ENCODE results near the gene DOHH.

The DOHH gene

DNA sequence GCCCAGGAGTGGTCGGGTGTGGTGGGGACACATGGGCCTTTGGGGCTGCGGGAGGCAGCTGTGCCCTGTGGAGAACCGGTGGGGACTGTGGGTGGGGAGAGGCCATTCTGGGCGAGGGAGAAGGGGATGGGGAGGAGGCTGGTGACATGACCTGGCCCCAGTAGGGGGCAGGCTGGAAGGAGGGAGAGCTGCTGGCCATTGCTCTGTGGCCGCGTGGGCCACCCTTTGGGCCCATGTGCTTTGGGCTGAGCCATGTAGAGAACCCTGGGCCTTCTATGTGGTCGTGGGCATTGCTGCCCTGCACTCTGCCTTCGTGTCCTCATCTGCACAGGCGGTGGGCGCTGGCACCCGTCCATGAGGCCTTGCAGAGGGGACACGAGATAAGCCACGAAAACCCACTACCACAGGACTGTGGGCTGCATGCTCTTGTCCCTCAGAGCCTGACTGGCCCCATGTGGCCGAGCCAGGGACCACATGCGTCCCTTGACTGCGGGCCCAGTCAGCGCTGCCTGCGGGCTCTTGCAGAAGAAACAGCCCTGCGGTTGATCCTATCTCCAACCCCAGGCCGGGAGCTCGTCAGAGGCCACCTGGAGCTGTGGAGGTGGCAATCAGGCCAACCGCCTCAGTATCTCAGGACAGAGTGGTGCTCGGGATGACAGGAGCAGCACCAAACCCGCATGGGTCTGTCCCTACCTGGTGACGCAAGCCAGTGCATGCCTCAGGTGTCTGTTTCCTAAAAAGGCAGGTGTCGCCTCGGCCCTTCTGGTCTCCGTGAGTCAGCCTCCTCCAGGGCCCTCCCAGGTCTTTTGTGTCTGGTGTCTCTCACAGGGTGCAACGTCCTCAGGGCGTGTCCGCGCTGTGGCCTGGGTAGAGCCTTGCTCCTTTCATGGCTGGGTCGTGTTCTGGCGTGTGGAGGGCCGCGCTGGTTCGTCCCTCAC lies 20.0 kb upstream of the DOHH start:
- TF ChIP-seq, protein P1, sequence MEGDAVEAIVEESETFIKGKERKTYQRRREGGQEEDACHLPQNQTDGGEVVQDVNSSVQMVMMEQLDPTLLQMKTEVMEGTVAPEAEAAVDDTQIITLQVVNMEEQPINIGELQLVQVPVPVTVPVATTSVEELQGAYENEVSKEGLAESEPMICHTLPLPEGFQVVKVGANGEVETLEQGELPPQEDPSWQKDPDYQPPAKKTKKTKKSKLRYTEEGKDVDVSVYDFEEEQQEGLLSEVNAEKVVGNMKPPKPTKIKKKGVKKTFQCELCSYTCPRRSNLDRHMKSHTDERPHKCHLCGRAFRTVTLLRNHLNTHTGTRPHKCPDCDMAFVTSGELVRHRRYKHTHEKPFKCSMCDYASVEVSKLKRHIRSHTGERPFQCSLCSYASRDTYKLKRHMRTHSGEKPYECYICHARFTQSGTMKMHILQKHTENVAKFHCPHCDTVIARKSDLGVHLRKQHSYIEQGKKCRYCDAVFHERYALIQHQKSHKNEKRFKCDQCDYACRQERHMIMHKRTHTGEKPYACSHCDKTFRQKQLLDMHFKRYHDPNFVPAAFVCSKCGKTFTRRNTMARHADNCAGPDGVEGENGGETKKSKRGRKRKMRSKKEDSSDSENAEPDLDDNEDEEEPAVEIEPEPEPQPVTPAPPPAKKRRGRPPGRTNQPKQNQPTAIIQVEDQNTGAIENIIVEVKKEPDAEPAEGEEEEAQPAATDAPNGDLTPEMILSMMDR (IDR thresholded peaks at IDR 0.05; ENCODE audit: low read depth, low read length), result no peak
- DNase-seq (ENCODE audit: low read depth, low spot score), result no peak
- H3K4me3 ChIP-seq (ENCODE audit: low read depth, low read length), result no peak overlapping the region
- in situ Hi-C loops (cut with HindIII; ENCODE audit: low sequenced_read_pairs), result no loop called here

DNA sequence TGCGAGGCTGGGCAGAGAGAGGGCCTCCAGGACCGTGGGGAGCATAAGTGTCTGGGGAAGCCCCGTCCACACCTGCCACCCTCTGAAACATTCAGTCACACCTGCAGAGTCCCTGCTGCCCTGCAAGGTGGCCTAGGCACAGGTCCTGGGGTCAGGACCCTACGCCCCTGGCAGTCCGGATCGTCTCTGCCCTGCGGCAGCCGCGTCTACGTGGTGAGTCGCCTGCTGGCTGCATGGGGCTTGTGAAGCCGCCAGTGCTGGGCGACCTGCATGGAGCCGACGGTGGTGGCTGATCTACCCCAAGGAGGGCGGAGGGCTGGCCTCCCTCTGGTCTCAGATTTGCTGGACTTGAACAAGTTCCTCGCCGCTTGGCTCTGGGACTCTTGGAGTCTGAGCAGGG lies 18.7 kb upstream of the DOHH start:
- TF ChIP-seq, protein P1 (IDR thresholded peaks at IDR 0.05; ENCODE audit: low read depth, low read length), result no peak
- no peak for DNase-seq (ENCODE audit: low read depth, low spot score)
- in situ Hi-C loops (cut with HindIII; ENCODE audit: low sequenced_read_pairs), result no loop called here
- H3K4me3 ChIP-seq (ENCODE audit: low read depth, low read length), result no peak overlapping the region

DNA sequence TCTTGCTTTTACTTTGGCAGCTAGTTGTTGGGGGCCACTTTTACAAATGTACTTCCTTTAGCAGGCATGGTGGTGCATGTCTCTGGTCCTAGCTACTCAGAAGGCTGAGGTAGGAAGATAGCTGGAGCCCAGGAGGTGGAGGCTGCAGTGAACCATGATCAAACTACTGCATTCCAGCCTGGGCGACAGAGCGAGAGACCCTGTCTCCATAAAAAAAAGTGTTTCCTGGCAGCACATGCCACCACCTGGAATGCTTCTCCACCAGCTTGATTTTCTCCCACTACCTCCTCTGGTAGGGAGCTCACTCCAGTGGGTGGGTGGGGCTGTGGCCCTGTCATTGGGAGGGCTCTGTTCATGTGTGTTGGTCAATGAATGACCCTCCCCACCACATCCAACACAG lies 18.2 kb upstream of the DOHH start:
- TF ChIP-seq, protein P1 (IDR thresholded peaks at IDR 0.05; ENCODE audit: low read depth, low read length), result no peak
- no peak overlapping the region for H3K4me3 ChIP-seq (ENCODE audit: low read depth, low read length)
- no peak for DNase-seq (ENCODE audit: low read depth, low spot score)
- in situ Hi-C loops (cut with HindIII; ENCODE audit: low sequenced_read_pairs), result no loop called here

DNA sequence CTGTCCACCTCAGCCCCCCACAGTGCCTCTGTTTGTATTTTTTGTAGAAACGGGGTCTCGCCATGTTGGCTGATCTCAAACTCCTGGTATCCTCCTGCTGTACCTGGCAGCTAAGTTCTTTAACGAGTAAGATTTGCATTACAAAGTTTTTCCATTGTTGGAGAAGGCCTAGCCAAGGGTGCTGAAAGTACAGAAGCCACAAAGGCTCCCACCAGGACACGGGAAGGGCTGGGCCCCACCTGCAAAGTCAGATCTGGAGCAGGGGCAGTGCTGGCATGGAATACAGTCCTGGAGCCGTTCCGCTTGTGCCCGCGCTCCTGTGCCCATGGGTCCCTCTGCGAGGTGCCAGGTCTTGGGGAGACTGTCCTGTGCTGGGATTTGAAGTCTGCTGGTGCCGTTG lies 17.8 kb upstream of the DOHH start:
- no peak for DNase-seq (ENCODE audit: low read depth, low spot score)
- in situ Hi-C loops (cut with HindIII; ENCODE audit: low sequenced_read_pairs), result no loop called here
- TF ChIP-seq, protein P1 (IDR thresholded peaks at IDR 0.05; ENCODE audit: low read depth, low read length), result no peak
- no peak overlapping the region for H3K4me3 ChIP-seq (ENCODE audit: low read depth, low read length)

DNA sequence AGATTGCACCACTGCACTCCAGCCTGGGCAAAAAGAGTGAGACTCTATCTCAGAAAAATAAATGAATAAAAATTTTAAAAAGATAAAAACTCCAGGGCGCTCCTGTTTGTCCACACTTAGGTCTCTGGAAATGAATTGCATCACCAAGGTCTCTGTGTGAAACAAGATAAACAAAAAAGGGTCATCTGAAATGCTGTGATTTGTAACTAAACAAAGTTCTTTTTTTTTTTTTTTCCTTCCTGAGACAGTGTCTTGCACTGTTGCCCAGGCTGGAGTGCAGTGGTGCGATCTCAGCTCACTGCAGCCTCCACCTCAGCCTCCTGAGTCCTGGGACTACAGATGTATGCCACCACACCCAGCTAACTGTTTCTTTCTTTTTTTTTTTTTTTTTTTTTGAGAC lies 17.2 kb upstream of the DOHH start:
- in situ Hi-C loops (cut with HindIII; ENCODE audit: low sequenced_read_pairs), result no loop called here
- no peak for DNase-seq (ENCODE audit: low read depth, low spot score)
- TF ChIP-seq, protein P1 (IDR thresholded peaks at IDR 0.05; ENCODE audit: low read depth, low read length), result no peak
- H3K4me3 ChIP-seq (ENCODE audit: low read depth, low read length), result no peak overlapping the region

DNA sequence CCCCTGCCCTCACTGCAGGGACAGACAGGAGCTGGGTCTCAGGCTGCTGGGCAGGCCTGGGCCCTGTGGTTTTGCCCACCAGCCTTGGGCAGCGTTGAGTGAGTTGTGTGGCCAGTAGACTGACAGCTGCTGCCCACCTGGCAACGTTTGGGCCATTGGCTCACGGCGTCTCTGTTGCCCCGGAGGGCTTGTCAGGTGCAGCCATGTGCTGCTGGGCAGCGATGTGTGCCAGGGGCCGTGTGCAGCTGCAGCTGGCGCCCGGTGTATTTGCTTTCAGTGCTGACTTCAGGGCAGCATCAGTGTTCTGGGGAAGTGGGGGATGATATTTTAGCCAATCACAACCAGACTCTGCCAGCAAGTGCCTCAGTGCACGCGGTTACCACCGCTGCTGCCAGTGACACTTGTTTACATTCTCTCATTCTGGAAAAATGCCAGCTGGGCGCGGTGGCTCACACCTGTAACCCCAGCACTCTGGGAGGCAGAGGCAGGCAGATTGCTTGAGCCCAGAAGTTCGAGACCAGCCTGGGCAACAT lies 16.3 kb upstream of the DOHH start:
- TF ChIP-seq, protein P1 (IDR thresholded peaks at IDR 0.05; ENCODE audit: low read depth, low read length), result no peak
- no peak overlapping the region for H3K4me3 ChIP-seq (ENCODE audit: low read depth, low read length)
- DNase-seq (ENCODE audit: low read depth, low spot score), result no peak
- in situ Hi-C loops (cut with HindIII; ENCODE audit: low sequenced_read_pairs), result no loop called here
